A673 (cell line): ENCODE measurements around the gene CLEC12A. TPM values are rescaled to one million over a fixed set of nuclear protein-coding genes. Genes with fewer than 3 reads are reported as not detected.

Source experiments
- BruUV-seq: library from RNA; stranded (reverse); fragments of 400-500 nt; replicated peaks from 2 replicates; lab custom pipeline; 2021; lab: Mats Ljungman, UMichigan
- CTCF ChIA-PET: fragments of 300-600 bp; sonication (Branson Sonifier 250); formaldehyde crosslinking; loops from one replicate; lab custom pipeline; 2022; ENCODE audit warnings: antibody characterized with exemption; lab: Charles Lee
- POLR2A ChIA-PET: fragments of 300-600 bp; sonication (Branson Sonifier 250); formaldehyde crosslinking; loops from one replicate; lab custom pipeline; 2022; ENCODE audit warnings: antibody characterized with exemption; ENCODE audit not compliant: low non-redundant PET; lab: Charles Lee
- DNase-seq: peaks from one replicate; pipeline ENCODE4 v3.0.0-alpha.2; 2015; ENCODE audit warnings: low spot score
- H3K27ac ChIP-seq: fragments of 200-600 bp; sonication (generic); 2 replicates; pipeline ENCODE4 v1.5.1; 2016; ENCODE audit warnings: mixed run types, low read depth, mild to moderate bottlenecking, mixed read lengths, antibody characterized with exemption, low read length; ENCODE audit not compliant: poor library complexity, severe bottlenecking
- H3K27me3 ChIP-seq: fragments of 200-600 bp; sonication (generic); replicated peaks from 2 replicates; pipeline ENCODE4 v1.6.1; 2017; ENCODE audit warnings: mixed run types, low read depth, mild to moderate bottlenecking, mixed read lengths, antibody characterized with exemption, low read length; ENCODE audit not compliant: insufficient read depth, poor library complexity
- H3K36me3 ChIP-seq: fragments of 200-600 bp; sonication (generic); 2 replicates; pipeline ENCODE4 v1.6.1; 2016; ENCODE audit warnings: mixed run types, mild to moderate bottlenecking, mixed read lengths, antibody characterized with exemption, low read length; ENCODE audit not compliant: insufficient read depth, poor library complexity, severe bottlenecking
- H3K4me1 ChIP-seq: fragments of 200-600 bp; sonication (generic); 2 replicates; pipeline ENCODE4 v1.6.1; 2017; ENCODE audit warnings: mixed run types, mild to moderate bottlenecking, mixed read lengths, antibody characterized with exemption, low read length; ENCODE audit not compliant: insufficient read depth, poor library complexity, severe bottlenecking
- H3K4me3 ChIP-seq: fragments of 200-600 bp; sonication (generic); 2 replicates; pipeline ENCODE4 v1.5.1; 2016; ENCODE audit warnings: low read depth, mixed run types, mild to moderate bottlenecking, mixed read lengths, low read length; ENCODE audit not compliant: poor library complexity, severe bottlenecking
- H3K9me3 ChIP-seq: fragments of 200-600 bp; sonication (generic); 2 replicates; pipeline ENCODE4 v1.6.1; 2016; ENCODE audit warnings: mixed run types, low read depth, mild to moderate bottlenecking, mixed read lengths, antibody characterized with exemption, low read length; ENCODE audit not compliant: poor library complexity, severe bottlenecking
- CTCF ChIP-seq: fragments of 300-800, 200-600 bp; sonication (generic); conservative IDR thresholded peaks from 2 replicates; pipeline ENCODE4 v1.5.1; 2017; ENCODE audit warnings: low read depth, mild to moderate bottlenecking, antibody characterized with exemption, low read length, moderate library complexity, mixed read lengths
- EZH2 ChIP-seq: fragments of 200-600 bp; sonication (generic); IDR thresholded peaks from 2 replicates; pipeline ENCODE4 v1.6.1; 2017; ENCODE audit warnings: borderline replicate concordance, low read depth, mild to moderate bottlenecking, mixed read lengths, antibody characterized with exemption, low read length; ENCODE audit not compliant: poor library complexity, severe bottlenecking
- intact Hi-C: fragments of 100-400 bp; cut with micrococcal nuclease; formaldehyde crosslinking; loops from one replicate; pipeline ENCODE4 v1.10.0; 2022; ENCODE audit not compliant: unreplicated experiment
- total RNA-seq: library from RNA; stranded (reverse); gene quantifications from 2 replicates; pipeline ENCODE4 v1.2.3, GENCODE V29; 2021

Gene CLEC12A
- total RNA-seq, 1 experiment from 2014 or later: not detected

- Histone ChIP-seq H3K4me3 (no peak overlapping the region), H3K4me1 (peaks cover 11% of the 10 kb centered on the region), H3K36me3 (no peaks in the 10 kb centered on the region), H3K9me3 (no peaks in the 10 kb centered on the region), H3K27ac (no peak overlapping the region), H3K27me3 (peaks cover 3% of the 10 kb centered on the region)
- no TSS peak for BruUV-seq
- TF ChIP-seq CTCF (no peak), EZH2 (no peak)
- ChIA-PET POLR2A (no interaction called here), CTCF (no interaction called here)
- no peak for DNase-seq
- intact Hi-C loops: loop anchor here (10.0 kb wide), 1 partner anchor 268 kb away; no protein-coding TSS in a partner anchor
Observed at GRCh38 chr12:10012630-10013330, 41.6 kb downstream of the CLEC12A start.

GRCh38 chr12:10015450-10015849, 44.2 kb downstream of the CLEC12A start:
- no peaks in the 10 kb centered on the region for H3K36me3 ChIP-seq
- BruUV-seq: no TSS peak
- intact Hi-C loops: loop anchor here (10.0 kb wide), 1 partner anchor 271 kb away; no protein-coding TSS in a partner anchor
- H3K27me3 ChIP-seq: peaks cover 3% of the 10 kb centered on the region
- no peak overlapping the region for H3K4me3 ChIP-seq
- H3K27ac ChIP-seq: no peak overlapping the region
- TF ChIP-seq EZH2 (no peak), CTCF (no peak)
- ChIA-PET POLR2A (no interaction called here), CTCF (no interaction called here)
- DNase-seq: no peak
- no peaks in the 10 kb centered on the region for H3K9me3 ChIP-seq
- peaks cover 13% of the 10 kb centered on the region for H3K4me1 ChIP-seq

DNA sequence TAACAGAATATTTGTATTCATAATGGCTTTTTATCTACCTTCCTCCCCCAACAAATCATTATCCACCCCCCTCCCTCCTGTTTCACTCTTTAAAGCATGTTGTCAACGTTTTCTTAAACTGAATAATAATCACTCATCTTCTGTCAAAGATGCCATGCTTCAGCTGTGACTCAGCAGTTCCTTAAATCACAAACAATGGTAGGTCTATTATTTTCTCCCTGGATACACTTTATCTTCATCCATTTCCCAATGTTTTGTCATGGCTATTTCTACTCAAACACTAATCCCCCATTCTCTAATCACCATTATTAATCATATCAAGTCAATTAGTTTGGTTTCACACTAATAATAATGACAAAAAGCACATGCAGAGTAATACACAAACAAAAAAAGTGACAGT, 45.7 kb downstream of the CLEC12A start:
- TF ChIP-seq EZH2 (no peak), CTCF (no peak)
- Histone ChIP-seq H3K27ac (no peak overlapping the region), H3K4me1 (peaks cover 13% of the 10 kb centered on the region), H3K36me3 (no peaks in the 10 kb centered on the region), H3K4me3 (no peak overlapping the region), H3K27me3 (peaks cover 3% of the 10 kb centered on the region), H3K9me3 (no peaks in the 10 kb centered on the region)
- intact Hi-C loops: loop anchor here (10.0 kb wide), 1 partner anchor 272 kb away; no protein-coding TSS in a partner anchor
- DNase-seq: peak; percentile 21
- ChIA-PET CTCF (no interaction called here), POLR2A (no interaction called here)
- no TSS peak for BruUV-seq
